Activated CD8-positive, alpha-beta T cell treated with anti-CD3 and anti-CD28 coated beads for 36 hours (primary cell): ENCODE measurements around the gene LTBP4. TPM values are rescaled to one million over a fixed set of nuclear protein-coding genes. Genes with fewer than 3 reads are reported as not detected.

Experiments used
- ATAC-seq: fragments of 200-7000 bp; cut with Tn5 transposase; one replicate; pipeline ENCODE4 v1.10.0; 2021; ENCODE audit warnings: mild to moderate bottlenecking, moderate library complexity
- CTCF ChIA-PET: fragments of 350-600 bp; sonication (Branson Sonifier 250); formaldehyde crosslinking; loops from one replicate; lab custom pipeline; 2021; ENCODE audit warnings: antibody characterized with exemption; lab: Charles Lee
- POLR2A ChIA-PET: fragments of 350-600 bp; sonication (Branson Sonifier 250); formaldehyde crosslinking; loops from one replicate; lab custom pipeline; 2021; ENCODE audit warnings: antibody characterized with exemption; lab: Charles Lee
- DNase-seq: peaks from one replicate; pipeline ENCODE4 v3.0.0-alpha.2; 2020
- H3K27ac Mint-ChIP-seq: one replicate; pipeline ENCODE4 v1.8.0; 2021; ENCODE audit warnings: mild to moderate bottlenecking, mixed read lengths
- H3K27me3 Mint-ChIP-seq: one replicate; pipeline ENCODE4 v1.8.0; 2021; ENCODE audit warnings: mixed read lengths
- H3K36me3 Mint-ChIP-seq: one replicate; pipeline ENCODE4 v1.8.0; 2021; ENCODE audit warnings: low read depth, mixed read lengths
- H3K4me1 Mint-ChIP-seq: one replicate; pipeline ENCODE4 v1.8.0; 2021; ENCODE audit warnings: low read depth, mixed read lengths
- H3K4me3 Mint-ChIP-seq: one replicate; pipeline ENCODE4 v1.8.0; 2021; ENCODE audit warnings: mild to moderate bottlenecking, moderate library complexity, mixed read lengths
- H3K9me3 Mint-ChIP-seq: one replicate; pipeline ENCODE4 v1.8.0; 2021; ENCODE audit warnings: mixed read lengths
- intact Hi-C: fragments of 100-400 bp; cut with micrococcal nuclease; formaldehyde crosslinking; loops from one replicate; pipeline ENCODE4 v1.10.0; 2022
- total RNA-seq, 2 experiments: library from RNA; stranded (reverse); gene quantifications; one replicate each; pipeline ENCODE4 v1.2.3, GENCODE V29; 2021
- TF ChIP-seq, protein P1 (sequence below): fragments of 200-600 bp; IDR thresholded peaks from one replicate; pipeline ENCODE4 v1.8.0; 2022; ENCODE audit warnings: antibody characterized with exemption, mild to moderate bottlenecking

Gene LTBP4
- total RNA-seq, 2 experiments from 2014 or later, result 117 to 121 TPM

DNA sequence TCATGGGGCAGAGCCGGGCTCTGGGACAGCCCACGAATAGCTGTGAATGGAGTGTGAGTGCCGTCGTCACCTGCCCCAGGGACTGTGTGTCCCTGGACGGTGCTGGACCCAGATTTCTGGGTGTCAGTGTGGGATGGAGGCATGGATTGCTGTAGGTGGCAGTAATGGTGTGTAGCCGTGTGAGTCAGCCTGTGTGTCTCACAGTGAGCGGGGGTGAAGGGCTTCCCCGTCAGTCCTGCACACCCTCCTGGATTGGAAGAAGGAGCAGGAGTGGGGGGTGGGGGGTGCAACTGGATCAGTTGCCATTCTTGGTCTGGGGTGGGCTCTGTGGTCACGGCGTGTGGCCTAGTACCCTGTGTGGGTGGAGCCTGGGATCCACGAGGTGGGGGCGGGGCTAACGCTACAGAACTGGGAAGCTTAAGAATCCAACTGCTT is 6.5 kb upstream of the LTBP4 start:
- H3K27me3 Mint-ChIP-seq, result peaks cover 25% of the 10 kb centered on the region
- TF ChIP-seq, protein P1, sequence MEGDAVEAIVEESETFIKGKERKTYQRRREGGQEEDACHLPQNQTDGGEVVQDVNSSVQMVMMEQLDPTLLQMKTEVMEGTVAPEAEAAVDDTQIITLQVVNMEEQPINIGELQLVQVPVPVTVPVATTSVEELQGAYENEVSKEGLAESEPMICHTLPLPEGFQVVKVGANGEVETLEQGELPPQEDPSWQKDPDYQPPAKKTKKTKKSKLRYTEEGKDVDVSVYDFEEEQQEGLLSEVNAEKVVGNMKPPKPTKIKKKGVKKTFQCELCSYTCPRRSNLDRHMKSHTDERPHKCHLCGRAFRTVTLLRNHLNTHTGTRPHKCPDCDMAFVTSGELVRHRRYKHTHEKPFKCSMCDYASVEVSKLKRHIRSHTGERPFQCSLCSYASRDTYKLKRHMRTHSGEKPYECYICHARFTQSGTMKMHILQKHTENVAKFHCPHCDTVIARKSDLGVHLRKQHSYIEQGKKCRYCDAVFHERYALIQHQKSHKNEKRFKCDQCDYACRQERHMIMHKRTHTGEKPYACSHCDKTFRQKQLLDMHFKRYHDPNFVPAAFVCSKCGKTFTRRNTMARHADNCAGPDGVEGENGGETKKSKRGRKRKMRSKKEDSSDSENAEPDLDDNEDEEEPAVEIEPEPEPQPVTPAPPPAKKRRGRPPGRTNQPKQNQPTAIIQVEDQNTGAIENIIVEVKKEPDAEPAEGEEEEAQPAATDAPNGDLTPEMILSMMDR, result no peak
- H3K4me1 Mint-ChIP-seq, result peaks cover 31% of the 10 kb centered on the region
- POLR2A ChIA-PET, result interaction anchor here (0.8 to 1.8 kb wide), 2 partner anchors 9 to 15 kb away, joined by 3 to 5 read pairs; no protein-coding TSS in a partner anchor
- intact Hi-C loops, result loop anchor here (5.0 to 10.0 kb wide), 2 partner anchors 67 to 310 kb away; partner anchors contain the start of gene AKT2
- DNase-seq (no peak), ATAC-seq (peak; percentile 18)
- H3K4me3 Mint-ChIP-seq, result no peak overlapping the region
- H3K9me3 Mint-ChIP-seq, result no peaks in the 10 kb centered on the region
- no peak overlapping the region for H3K27ac Mint-ChIP-seq
- CTCF ChIA-PET, result interaction anchor here (1.8 to 4.2 kb wide), 2 partner anchors 40 to 130 kb away, joined by 5 to 22 read pairs; no protein-coding TSS in a partner anchor
- no peaks in the 10 kb centered on the region for H3K36me3 Mint-ChIP-seq

DNA sequence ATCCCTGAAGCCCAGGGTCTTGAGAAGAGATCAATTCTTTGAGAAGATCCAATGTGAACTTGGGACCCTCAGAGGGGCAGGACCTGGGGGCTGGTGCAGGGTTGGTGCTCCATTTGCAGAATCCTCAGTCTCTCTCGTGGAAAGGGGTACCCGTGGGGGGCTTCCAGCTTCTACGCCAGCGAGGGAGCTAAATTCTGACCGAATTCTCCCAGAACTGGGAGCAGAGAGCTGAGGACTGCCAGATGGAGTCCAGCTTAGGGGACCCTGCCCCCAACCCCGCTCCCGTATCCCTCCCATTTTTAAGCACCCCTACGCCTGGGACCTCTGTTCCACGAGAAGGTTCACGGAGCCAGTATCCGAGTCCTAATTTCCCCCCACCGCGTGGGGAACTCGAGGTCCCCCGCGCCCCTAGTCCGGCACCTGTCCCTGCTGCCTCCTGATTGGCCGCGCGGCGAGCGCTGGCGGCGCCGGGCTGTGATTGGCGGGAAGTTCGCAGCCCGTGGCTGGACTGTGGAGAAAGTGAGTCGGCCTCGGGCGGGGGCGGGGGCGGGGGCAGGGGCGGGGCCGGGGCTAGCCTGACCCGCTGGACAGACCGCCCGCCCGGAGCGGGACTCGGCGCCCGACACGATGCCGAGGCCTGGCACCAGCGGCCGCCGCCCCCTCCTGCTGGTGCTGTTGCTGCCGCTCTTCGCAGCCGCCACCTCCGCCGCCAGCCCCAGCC is 4.4 kb upstream of the LTBP4 start:
- no peak for DNase-seq
- no peak for ATAC-seq
- TF ChIP-seq, protein P1, result no peak
- ChIA-PET CTCF (interaction anchor here (4.2 kb wide), 1 partner anchor 38 kb away, joined by 22 read pairs; no protein-coding TSS in a partner anchor), POLR2A (interaction anchor here (1.1 kb wide), 1 partner anchor 313 kb away, joined by 4 read pairs; no protein-coding TSS in a partner anchor)
- Mint-ChIP-seq H3K9me3 (no peaks in the 10 kb centered on the region), H3K36me3 (no peaks in the 10 kb centered on the region), H3K4me3 (no peak overlapping the region), H3K4me1 (peaks cover 42% of the 10 kb centered on the region), H3K27ac (no peak overlapping the region), H3K27me3 (peaks cover 36% of the 10 kb centered on the region)
- intact Hi-C loops, result loop anchor here (5.0 to 10.0 kb wide), 2 partner anchors 69 to 312 kb away; partner anchors contain the start of gene AKT2

DNA sequence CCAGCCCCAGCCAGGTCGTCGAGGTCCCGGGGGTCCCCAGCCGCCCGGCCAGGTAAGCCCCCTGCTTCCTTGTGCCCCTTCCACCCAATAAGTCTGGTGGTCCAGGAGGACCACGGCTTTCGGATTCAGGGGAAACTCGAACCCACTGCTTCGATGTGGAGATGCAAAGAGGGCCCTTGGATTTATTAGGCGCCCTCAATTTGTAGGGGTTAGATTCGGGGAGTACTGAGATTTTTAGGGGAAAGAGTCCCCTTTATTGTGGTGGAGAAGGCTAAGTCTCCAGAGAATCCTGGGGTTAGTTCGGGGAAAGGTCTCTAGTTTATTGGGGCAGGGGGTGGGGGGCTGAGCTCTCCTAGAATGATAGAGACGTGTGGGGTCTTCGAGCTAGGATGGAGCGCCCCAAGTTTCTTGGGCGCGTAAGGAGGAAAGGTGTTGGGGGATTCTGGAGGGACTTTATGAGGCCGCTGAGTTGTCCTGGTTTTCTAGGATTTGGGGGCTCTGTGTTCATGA is 3.8 kb upstream of the LTBP4 start:
- intact Hi-C loops, result loop anchor here (5.0 to 10.0 kb wide), 2 partner anchors 70 to 313 kb away; partner anchors contain the start of gene AKT2
- Mint-ChIP-seq H3K9me3 (no peaks in the 10 kb centered on the region), H3K4me1 (peaks cover 46% of the 10 kb centered on the region), H3K27ac (no peak overlapping the region), H3K27me3 (peaks cover 38% of the 10 kb centered on the region), H3K36me3 (no peaks in the 10 kb centered on the region), H3K4me3 (peak overlapping the region; percentile 24)
- ATAC-seq (no peak), DNase-seq (no peak)
- TF ChIP-seq, protein P1, result no peak
- POLR2A ChIA-PET, result no interaction called here
- CTCF ChIA-PET, result interaction anchor here (2.3 to 7.2 kb wide), 4 partner anchors 37 to 293 kb away, joined by 9 to 51 read pairs (median 16); no protein-coding TSS in a partner anchor

DNA sequence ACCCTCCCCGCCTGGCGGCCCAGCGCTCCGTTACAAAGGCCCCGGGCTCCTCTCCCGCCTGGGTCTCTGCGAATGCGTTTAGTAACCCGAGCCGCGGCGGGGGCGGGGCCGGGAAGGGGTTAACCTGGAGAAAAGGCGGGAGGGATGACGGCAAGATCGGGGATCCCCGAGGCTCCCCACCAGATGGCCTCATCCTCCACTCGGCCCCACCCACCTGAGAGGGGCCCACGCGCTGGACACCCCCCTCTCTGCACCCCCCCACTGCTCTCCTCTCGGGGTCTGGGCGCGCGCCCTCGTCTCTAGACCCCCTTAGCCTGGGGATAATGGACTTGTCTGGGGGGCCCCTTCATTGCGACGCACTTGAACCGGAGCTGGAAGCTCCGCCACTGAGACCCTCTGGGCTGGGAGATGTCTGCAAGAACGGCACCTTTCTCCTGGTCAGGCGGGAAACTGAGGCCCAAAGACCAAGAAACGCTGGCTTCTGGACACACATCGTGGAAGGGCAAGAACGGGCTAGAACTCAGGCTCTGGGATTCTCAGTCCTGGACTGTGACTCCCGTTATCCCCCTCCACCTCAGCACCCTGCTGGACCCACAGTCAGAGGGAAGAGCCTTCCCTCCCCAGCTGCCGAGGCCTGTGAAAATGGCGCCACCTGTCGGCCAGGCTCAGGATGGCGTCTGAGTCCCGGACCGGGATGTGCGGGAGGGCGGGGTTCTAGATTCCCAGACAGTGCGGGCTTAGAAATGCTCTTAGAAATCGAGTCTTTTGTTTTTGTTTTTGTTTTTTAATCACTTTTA is 2.9 kb upstream of the LTBP4 start:
- DNase-seq, result peak; percentile 88
- Mint-ChIP-seq H3K27ac (no peak overlapping the region), H3K4me1 (peaks cover 54% of the 10 kb centered on the region), H3K36me3 (no peaks in the 10 kb centered on the region), H3K4me3 (peak overlapping the region; percentile 38), H3K27me3 (peaks cover 43% of the 10 kb centered on the region), H3K9me3 (no peaks in the 10 kb centered on the region)
- ChIA-PET POLR2A (interaction anchor here (0.7 kb wide), 1 partner anchor 15 kb away, joined by 3 read pairs; no protein-coding TSS in a partner anchor), CTCF (interaction anchor here (0.6 to 7.2 kb wide), 17 partner anchors 12 to 294 kb away, joined by 3 to 51 read pairs (median 5); no protein-coding TSS in a partner anchor)
- ATAC-seq, result peak; percentile 60
- TF ChIP-seq, protein P1, result peak; percentile 99
- intact Hi-C loops, result loop anchor here (5.0 to 10.0 kb wide), 2 partner anchors 71 to 314 kb away; partner anchors contain the start of gene AKT2
